Naive B cell (primary cell): ENCODE results near the gene HEG1. TPM values are rescaled to one million over a fixed set of nuclear protein-coding genes. Genes with fewer than 3 reads are reported as not detected.

Experiments used
- ATAC-seq, 2 donors: fragments of 150-1000 bp; cut with Tn5 transposase; 2 replicates each; pipeline ENCODE4 v1.10.0; 2021; ENCODE audit warnings: low read depth in 2 of 2, mild to moderate bottlenecking in 2 of 2, moderate library complexity in 2 of 2
- DNase-seq: peaks from one replicate; pipeline ENCODE4 v3.0.0; 2022
- H3K27ac Mint-ChIP-seq, 6 donors: one replicate each; pipeline ENCODE4 v1.8.0; 2020 to 2022; ENCODE audit warnings: mild to moderate bottlenecking in 6 of 6, mixed read lengths in 6 of 6, moderate library complexity in 5 of 6, inconsistent platforms in 2 of 6
- H3K27me3 Mint-ChIP-seq, 3 donors: one replicate each; pipeline ENCODE4 v1.8.0; 2021 to 2022; ENCODE audit warnings: mixed read lengths in 3 of 3, mild to moderate bottlenecking in 1 of 3
- H3K36me3 Mint-ChIP-seq, 2 donors: one replicate each; pipeline ENCODE4 v1.8.0; 2020 to 2022; ENCODE audit warnings: mixed read lengths in 2 of 2, inconsistent platforms in 1 of 2, mild to moderate bottlenecking in 1 of 2
- H3K4me1 Mint-ChIP-seq, 3 donors: one replicate each; pipeline ENCODE4 v1.8.0; 2020 to 2022; ENCODE audit warnings: mixed read lengths in 3 of 3, inconsistent platforms in 1 of 3, mild to moderate bottlenecking in 1 of 3, moderate library complexity in 1 of 3
- H3K4me3 Mint-ChIP-seq, 8 donors: one replicate each; pipeline ENCODE4 v1.8.0; 2020 to 2022; ENCODE audit warnings: mild to moderate bottlenecking in 8 of 8, mixed read lengths in 8 of 8, moderate library complexity in 8 of 8, inconsistent platforms in 2 of 8
- H3K9me3 Mint-ChIP-seq, 7 donors: one replicate each; pipeline ENCODE4 v1.8.0; 2020 to 2022; ENCODE audit warnings: mixed read lengths in 7 of 7, mild to moderate bottlenecking in 5 of 7, inconsistent platforms in 2 of 7, moderate library complexity in 1 of 7
- polyA plus RNA-seq, 6 donors: library from polyadenylated mRNA; unstranded; fragments of 300-500 nt; fragmentation: Illumina TruSeq; gene quantifications; one replicate each; pipeline ENCODE4 v1.2.3, GENCODE V29; 2021; ENCODE audit warnings: low read depth in 6 of 6

Gene HEG1
- polyA plus RNA-seq, 6 donors from 2014 or later = 0.73 to 1.8 (median 1.1) TPM; not detected in 1

DNA sequence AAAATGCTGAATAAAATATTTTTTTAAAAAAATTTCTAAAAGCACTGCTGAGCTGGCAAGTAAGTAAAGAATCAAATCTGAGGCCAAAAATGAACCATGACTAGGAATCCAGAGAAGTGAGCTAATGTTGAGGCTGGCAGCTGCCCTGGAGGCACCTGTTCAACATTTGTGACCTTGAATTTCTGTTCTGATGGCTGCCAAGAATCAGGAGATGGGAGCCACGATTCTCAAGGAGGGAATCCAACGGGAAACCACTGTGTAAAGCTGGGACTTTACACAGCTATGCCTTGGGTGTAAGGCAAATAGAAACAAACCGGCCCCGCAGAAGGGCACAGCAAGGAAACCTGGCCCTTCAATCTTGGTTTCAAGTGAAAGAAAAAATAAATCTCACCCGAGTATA, 22.7 kb downstream of the HEG1 start:
- Mint-ChIP-seq H3K36me3 (peaks cover 6 to 9% of the 10 kb centered on the region in 2 donors), H3K27ac (no peak overlapping the region), H3K9me3 (peaks cover 0 to 16% (median 10%) of the 10 kb centered on the region in 7 donors), H3K4me1 (peaks cover 5 to 24% (median 13%) of the 10 kb centered on the region in 3 donors), H3K27me3 (no peaks in the 10 kb centered on the region), H3K4me3 (no peak overlapping the region)
- ATAC-seq = no peak
- DNase-seq = no peak

DNA sequence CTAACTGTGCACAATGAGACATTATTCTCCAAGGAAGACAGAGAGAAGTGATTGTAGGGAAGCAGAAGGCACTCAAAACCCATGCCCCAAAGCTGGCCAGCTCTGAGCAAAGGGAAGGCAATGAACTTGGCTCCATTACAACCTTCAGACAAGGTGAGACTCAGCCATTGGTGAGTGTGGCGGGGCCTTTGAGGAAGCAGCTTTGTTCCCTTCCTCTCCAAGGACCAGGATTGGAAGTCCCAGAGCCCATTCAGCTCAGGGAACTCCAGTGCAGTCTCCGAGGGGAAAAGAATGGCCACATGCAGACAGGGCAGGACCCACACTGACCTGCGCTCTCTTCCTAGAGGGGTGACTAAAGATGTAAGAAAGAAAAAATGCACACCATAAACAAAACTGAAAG, 23.1 kb downstream of the HEG1 start:
- Mint-ChIP-seq H3K27ac (peak overlapping the region in 3 of 6 donors; percentile 19 to 89 (median 41)), H3K36me3 (peaks cover 10 to 11% of the 10 kb centered on the region in 2 donors), H3K27me3 (no peaks in the 10 kb centered on the region), H3K9me3 (peaks cover 0 to 16% (median 10%) of the 10 kb centered on the region in 7 donors), H3K4me1 (peaks cover 5 to 24% (median 13%) of the 10 kb centered on the region in 3 donors), H3K4me3 (no peak overlapping the region)
- DNase-seq (no peak), ATAC-seq (no peak)

GRCh38 chr3:125032100-125032643, 23.6 kb downstream of the HEG1 start:
- H3K27me3 Mint-ChIP-seq = no peaks in the 10 kb centered on the region
- H3K9me3 Mint-ChIP-seq = peaks cover 0 to 16% (median 10%) of the 10 kb centered on the region in 7 donors
- ATAC-seq = no peak
- peak overlapping the region in 3 of 6 donors; percentile 15 to 89 (median 19) for H3K27ac Mint-ChIP-seq
- no peak for DNase-seq
- peaks cover 14 to 15% of the 10 kb centered on the region in 2 donors for H3K36me3 Mint-ChIP-seq
- H3K4me3 Mint-ChIP-seq = peak overlapping the region in 1 of 8 donors; percentile 20
- H3K4me1 Mint-ChIP-seq = peaks cover 5 to 24% (median 13%) of the 10 kb centered on the region in 3 donors

- Mint-ChIP-seq H3K4me1 (peaks cover 5 to 24% (median 13%) of the 10 kb centered on the region in 3 donors), H3K36me3 (peaks cover 16 to 17% of the 10 kb centered on the region in 2 donors), H3K27me3 (no peaks in the 10 kb centered on the region), H3K9me3 (peaks cover 0 to 16% (median 10%) of the 10 kb centered on the region in 7 donors), H3K4me3 (no peak overlapping the region), H3K27ac (peak overlapping the region in 1 of 6 donors; percentile 5)
- DNase-seq (no peak), ATAC-seq (no peak)
Measured at GRCh38 chr3:125031544-125031943, 24.3 kb downstream of the HEG1 start.

- H3K4me3 Mint-ChIP-seq = no peak overlapping the region
- peaks cover 16 to 17% of the 10 kb centered on the region in 2 donors for H3K36me3 Mint-ChIP-seq
- H3K27ac Mint-ChIP-seq = no peak overlapping the region
- H3K27me3 Mint-ChIP-seq = no peaks in the 10 kb centered on the region
- peaks cover 5 to 23% (median 15%) of the 10 kb centered on the region in 3 donors for H3K4me1 Mint-ChIP-seq
- ATAC-seq (no peak), DNase-seq (no peak)
- H3K9me3 Mint-ChIP-seq = peaks cover 0 to 2% (median 0%) of the 10 kb centered on the region in 7 donors
Measured at GRCh38 chr3:125028657-125029056, 27.1 kb downstream of the HEG1 start.

- H3K4me3 Mint-ChIP-seq = no peak overlapping the region
- DNase-seq = no peak
- H3K4me1 Mint-ChIP-seq = peaks cover 10 to 22% (median 18%) of the 10 kb centered on the region in 3 donors
- no peaks in the 10 kb centered on the region for H3K9me3 Mint-ChIP-seq
- no peaks in the 10 kb centered on the region for H3K27me3 Mint-ChIP-seq
- peaks cover 16 to 17% of the 10 kb centered on the region in 2 donors for H3K36me3 Mint-ChIP-seq
- H3K27ac Mint-ChIP-seq = no peak overlapping the region
- ATAC-seq = no peak
Measured at GRCh38 chr3:125025642-125026041, 30.2 kb downstream of the HEG1 start.

GRCh38 chr3:125024817-125025216, 31.0 kb downstream of the HEG1 start:
- no peak for ATAC-seq
- Mint-ChIP-seq H3K27ac (peak overlapping the region in 1 of 6 donors; percentile 29), H3K9me3 (no peaks in the 10 kb centered on the region), H3K4me3 (no peak overlapping the region), H3K36me3 (peaks cover 16 to 17% of the 10 kb centered on the region in 2 donors), H3K27me3 (no peaks in the 10 kb centered on the region), H3K4me1 (peaks cover 7 to 15% (median 14%) of the 10 kb centered on the region in 3 donors)
- DNase-seq = no peak

- no peak overlapping the region for H3K4me3 Mint-ChIP-seq
- no peak for ATAC-seq
- H3K4me1 Mint-ChIP-seq = peaks cover 7 to 15% (median 13%) of the 10 kb centered on the region in 3 donors
- DNase-seq = no peak
- H3K27me3 Mint-ChIP-seq = no peaks in the 10 kb centered on the region
- H3K36me3 Mint-ChIP-seq = peaks cover 21 to 22% of the 10 kb centered on the region in 2 donors
- H3K9me3 Mint-ChIP-seq = no peaks in the 10 kb centered on the region
- peak overlapping the region in 2 of 6 donors; percentile 40 to 76 for H3K27ac Mint-ChIP-seq
Measured at GRCh38 chr3:125023833-125024555, 31.8 kb downstream of the HEG1 start.

GRCh38 chr3:125022206-125022605, 33.6 kb downstream of the HEG1 start:
- H3K4me3 Mint-ChIP-seq = peak overlapping the region in 1 of 8 donors; percentile 21
- peaks cover 8 to 19% of the 10 kb centered on the region in 2 donors for H3K36me3 Mint-ChIP-seq
- H3K27ac Mint-ChIP-seq = peak overlapping the region in 1 of 6 donors; percentile 2
- no peaks in the 10 kb centered on the region for H3K27me3 Mint-ChIP-seq
- H3K4me1 Mint-ChIP-seq = peaks cover 11 to 13% (median 12%) of the 10 kb centered on the region in 3 donors
- ATAC-seq (no peak), DNase-seq (no peak)
- H3K9me3 Mint-ChIP-seq = no peaks in the 10 kb centered on the region

- peaks cover 11 to 24% of the 10 kb centered on the region in 2 donors for H3K36me3 Mint-ChIP-seq
- ATAC-seq = no peak
- DNase-seq = no peak
- H3K27me3 Mint-ChIP-seq = no peaks in the 10 kb centered on the region
- H3K9me3 Mint-ChIP-seq = no peaks in the 10 kb centered on the region
- H3K4me1 Mint-ChIP-seq = peaks cover 11 to 12% (median 12%) of the 10 kb centered on the region in 3 donors
- H3K4me3 Mint-ChIP-seq = no peak overlapping the region
- H3K27ac Mint-ChIP-seq = no peak overlapping the region
Measured at GRCh38 chr3:125019271-125019670, 36.5 kb downstream of the HEG1 start.

GRCh38 chr3:125017406-125017805, 38.4 kb downstream of the HEG1 start:
- Mint-ChIP-seq H3K36me3 (peaks cover 26 to 38% of the 10 kb centered on the region in 2 donors), H3K4me3 (no peak overlapping the region), H3K27me3 (no peaks in the 10 kb centered on the region), H3K27ac (peak overlapping the region in 1 of 6 donors; percentile 79), H3K4me1 (peaks cover 4 to 10% (median 6%) of the 10 kb centered on the region in 3 donors), H3K9me3 (no peaks in the 10 kb centered on the region)
- ATAC-seq (no peak), DNase-seq (no peak)

DNA sequence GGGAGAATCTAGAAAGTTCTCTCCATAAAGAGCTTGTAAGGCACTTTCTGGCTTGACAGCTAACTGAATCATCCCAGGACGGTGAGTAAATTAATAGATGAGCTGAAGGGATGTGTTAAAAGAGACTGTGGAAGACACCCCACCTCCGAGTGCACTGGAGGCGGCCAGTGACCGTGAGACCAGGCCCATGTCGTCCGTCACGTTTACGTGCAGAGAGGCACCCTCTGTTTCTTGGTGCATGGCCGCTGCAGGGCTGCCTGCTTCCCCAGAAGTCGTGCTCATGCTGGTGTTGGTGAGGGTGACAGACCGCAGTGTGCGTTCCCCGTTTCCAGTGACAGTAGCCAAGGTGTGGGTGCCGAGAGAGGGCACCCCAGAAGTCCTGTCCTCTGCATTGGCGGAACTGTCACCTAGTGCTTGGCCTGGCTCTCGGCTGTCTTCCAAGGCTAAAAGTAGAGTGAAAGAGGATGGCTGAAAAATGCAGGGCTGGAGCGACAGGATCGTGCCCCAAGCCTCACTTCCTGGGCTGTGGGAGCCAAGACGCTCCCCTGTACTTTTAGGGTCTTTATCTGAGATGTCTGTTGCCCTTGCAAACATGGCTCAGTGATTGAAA, 41.1 kb downstream of the HEG1 start:
- peaks cover 0 to 5% (median 0%) of the 10 kb centered on the region in 3 donors for H3K4me1 Mint-ChIP-seq
- peaks cover 36 to 50% of the 10 kb centered on the region in 2 donors for H3K36me3 Mint-ChIP-seq
- no peak overlapping the region for H3K4me3 Mint-ChIP-seq
- DNase-seq (no peak), ATAC-seq (no peak)
- H3K9me3 Mint-ChIP-seq = no peaks in the 10 kb centered on the region
- no peaks in the 10 kb centered on the region for H3K27me3 Mint-ChIP-seq
- H3K27ac Mint-ChIP-seq = peak overlapping the region in 1 of 6 donors; percentile 84

DNA sequence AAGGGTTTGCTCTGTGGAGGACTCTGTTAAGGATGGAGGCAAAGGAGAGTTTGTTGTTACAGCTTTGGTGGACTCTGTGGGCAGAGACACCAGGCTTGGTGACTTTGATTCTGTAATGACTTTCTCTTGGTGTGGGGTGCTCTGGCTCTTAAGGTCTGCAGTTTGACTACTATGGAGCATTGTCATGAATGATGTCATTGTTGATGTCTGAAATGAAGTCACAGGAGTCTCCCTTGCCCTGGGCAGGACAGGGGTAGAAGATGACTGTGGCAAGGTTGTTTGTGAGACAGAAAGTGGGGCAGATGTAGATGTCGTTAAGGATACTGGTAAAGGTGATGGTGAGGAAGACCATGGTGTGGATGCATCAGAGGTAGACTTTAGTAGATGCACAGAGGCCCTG, 42.7 kb downstream of the HEG1 start:
- no peaks in the 10 kb centered on the region for H3K27me3 Mint-ChIP-seq
- ATAC-seq (no peak), DNase-seq (no peak)
- H3K4me3 Mint-ChIP-seq = no peak overlapping the region
- H3K9me3 Mint-ChIP-seq = no peaks in the 10 kb centered on the region
- H3K27ac Mint-ChIP-seq = peak overlapping the region in 1 of 6 donors; percentile 52
- H3K4me1 Mint-ChIP-seq = no peaks in the 10 kb centered on the region
- H3K36me3 Mint-ChIP-seq = peaks cover 31 to 38% of the 10 kb centered on the region in 2 donors
